ENCODE data around the gene NWD2. TPM values are rescaled to one million over a fixed set of nuclear protein-coding genes. Genes with fewer than 3 reads are reported as not detected.

NWD2 gene
- total RNA-seq, 1 experiment from 2014 or later = not detected

GRCh38 chr4:37438564-37439279 lies 194.2 kb downstream of the NWD2 start:
- intact Hi-C loops (cut with micrococcal nuclease) = loop anchor here (5.0 kb wide), 1 partner anchor 354 kb away; no protein-coding TSS in a partner anchor

More at GRCh38 chr4:37438564-37439279, 194.2 kb downstream of the NWD2 start:
- no peak overlapping the region for H3K9ac ChIP-seq (ENCODE audit: low read length)
- no peaks in the 10 kb centered on the region for H4K20me1 ChIP-seq (ENCODE audit: insufficient read depth)
- RAD21 ChIA-PET (ENCODE audit: low non-redundant PET in 1 of 2, low total read pairs in 2 of 2, uncharacterized antibody in 2 of 2, unreplicated experiment in 2 of 2) = no interaction called here
- no peaks in the 10 kb centered on the region for H3K9me3 ChIP-seq (ENCODE audit: control insufficient read depth in 1 of 2, insufficient read depth in 1 of 2, low read depth in 1 of 2, low read length in 2 of 2)
- H3K27me3 ChIP-seq (ENCODE audit: insufficient read depth, low read length) = no peaks in the 10 kb centered on the region
- CTCF ChIA-PET = no interaction called here
- POLR2A ChIA-PET = no interaction called here
- BruUV-seq (replicated peaks) = no TSS peak
- H3K4me1 ChIP-seq (ENCODE audit: control insufficient read depth in 1 of 2, insufficient read depth in 2 of 2, low read length in 2 of 2) = peaks cover 10 to 22% of the 10 kb centered on the region in 2 experiments
- TF ChIP-seq RAD21 (IDR thresholded peaks at IDR 0.05; ENCODE audit: low read depth) (no peak), ZBTB33 (IDR thresholded peaks at IDR 0.05; ENCODE audit: extremely low read depth, insufficient replicate concordance, low read length) (no peak), SIN3A (IDR thresholded peaks at IDR 0.05; ENCODE audit: low read depth) (no peak), YY1 (IDR thresholded peaks at IDR 0.05; ENCODE audit: extremely low read depth, insufficient replicate concordance, low read depth, low read length) (no peak), MAX (IDR thresholded peaks at IDR 0.05) (no peak), EGR1 (IDR thresholded peaks at IDR 0.05; ENCODE audit: low read depth) (no peak), CBX3 (IDR thresholded peaks at IDR 0.05; ENCODE audit: low read depth) (no peak), JUND (IDR thresholded peaks at IDR 0.05) (no peak), EZH2 (IDR thresholded peaks at IDR 0.05) (no peak), REST (IDR thresholded peaks at IDR 0.05; ENCODE audit: low read depth) (no peak), ATF3 (IDR thresholded peaks at IDR 0.05) (no peak), FOSL1 (IDR thresholded peaks at IDR 0.05; ENCODE audit: low read depth) (no peak)
- no peaks in the 10 kb centered on the region for H3K9me2 ChIP-seq (ENCODE audit: insufficient read depth)
- H3K36me3 ChIP-seq (ENCODE audit: control insufficient read depth in 1 of 2, insufficient read depth in 2 of 2, low read length in 2 of 2) = no peaks in the 10 kb centered on the region
- no peak overlapping the region for H3K4me2 ChIP-seq (ENCODE audit: low read length)
- H3K79me2 ChIP-seq (ENCODE audit: insufficient read depth, low read length) = no peaks in the 10 kb centered on the region
- ATAC-seq = no peak
- H2AFZ ChIP-seq (ENCODE audit: low read depth, low read length, poor library complexity, severe bottlenecking) = no peak overlapping the region
- H3K4me3 ChIP-seq (replicated peaks in 1 of 2; ENCODE audit: low read depth in 1 of 2, low read length in 2 of 2) = no peak overlapping the region
- no peak for DNase-seq (ENCODE audit: low read depth, low spot score)
- no peak overlapping the region for H3K27ac ChIP-seq (ENCODE audit: low read depth, low read length)

Measured in HCT116 (cell line).